K562 (cell line): ENCODE data around the gene MTREX. TPM values are rescaled to one million over a fixed set of nuclear protein-coding genes. Genes with fewer than 3 reads are reported as not detected.
"Not testable (repeated sequence)": the region's sequence is repeated elsewhere in the genome, so short reads cannot be mapped to it uniquely, and the experiment has no call there.

ENCODE experiments used
- ATAC-seq: fragments of 200-7000 bp; cut with Tn5 transposase; 3 replicates; pipeline ENCODE4 v1.9.1; 2020; ENCODE audit warnings: moderate library complexity
- BruUV-seq: library from RNA; stranded (reverse); fragments of 400-500 nt; replicated peaks from 2 replicates; lab custom pipeline; 2021; lab: Mats Ljungman, UMichigan
- CTCF ChIA-PET: fragments of 300-600 bp; formaldehyde crosslinking; extraction: SDS; loops from one replicate; lab custom pipeline; 2021; ENCODE audit warnings: low intra/inter-chr PET ratio; lab: Yijun Ruan, JAX
- POLR2A ChIA-PET: fragments of 300-600, 350-650 bp; sonication (Branson Sonifier 250); formaldehyde crosslinking; extraction: SDS; loops from one replicate; lab custom pipeline; 2021; ENCODE audit warnings: antibody characterized with exemption, inconsistent platforms; lab: Yijun Ruan, JAX
- DNase-seq, 4 experiments: peaks; one replicate each; pipeline versions ENCODE4 v3.0.0 to v3.0.0-alpha.2; 2011 to 2018; ENCODE audit warnings: low spot score in 3 of 4, mixed read lengths in 3 of 4; ENCODE audit errors: extremely low read depth in 1 of 4
- FAIRE-seq: peaks from 2 replicates; lab custom pipeline; 2011; peaks lifted over from hg19 to GRCh38; lab: Jason Lieb, UNC
- H2AFZ ChIP-seq: 2 replicates; pipeline ENCODE4 v1.6.0; 2011; ENCODE audit warnings: low read depth, low read length, control low read depth, inconsistent platforms
- H3K27ac ChIP-seq: fragments of 200-600 bp; 3 replicates; pipeline ENCODE4 v1.8.0; 2011; ENCODE audit warnings: low read depth, mild to moderate bottlenecking, control low read depth, inconsistent platforms, low read length, moderate library complexity, mixed read lengths; ENCODE audit errors: extremely low read depth
- H3K27me3 ChIP-seq, 2 experiments: fragments of 300-600 bp in 1 of 2; 2 replicates in 1 of 2; 3 replicates in 1 of 2; pipeline versions ENCODE4 v1.6.0 to v1.8.0; 2011; ENCODE audit warnings: inconsistent platforms in 2 of 2, low read length in 2 of 2, mild to moderate bottlenecking in 1 of 2, mixed read lengths in 1 of 2, moderate library complexity in 1 of 2; ENCODE audit not compliant: control insufficient read depth in 2 of 2, insufficient read depth in 2 of 2
- H3K36me3 ChIP-seq: fragments of 300-600 bp; 3 replicates; pipeline ENCODE4 v1.8.0; 2011; ENCODE audit warnings: mild to moderate bottlenecking, low read length, inconsistent platforms; ENCODE audit not compliant: control insufficient read depth, insufficient read depth
- H3K4me1 ChIP-seq, 2 experiments: fragments of 200-600 bp in 1 of 2; replicated peaks in 1 of 2; 2 replicates in 1 of 2; 3 replicates in 1 of 2; pipeline versions ENCODE4 v1.5.1 to v1.8.0; 2011; ENCODE audit warnings: inconsistent platforms in 2 of 2, low read length in 2 of 2, mild to moderate bottlenecking in 1 of 2, mixed read lengths in 1 of 2, moderate library complexity in 1 of 2; ENCODE audit not compliant: control insufficient read depth in 2 of 2, insufficient read depth in 2 of 2
- H3K4me2 ChIP-seq: 2 replicates; pipeline ENCODE4 v1.6.1; 2011; ENCODE audit warnings: low read length, control low read depth, inconsistent platforms, mixed read lengths; ENCODE audit not compliant: insufficient read depth
- H3K4me3 ChIP-seq: fragments of 200-600 bp; sonication (generic), shearing (Covaris generic); 2 replicates; pipeline ENCODE4 v1.5.1; 2016; ENCODE audit warnings: control low read depth, inconsistent platforms
- H3K79me2 ChIP-seq: fragments of 200-600 bp; 3 replicates; pipeline ENCODE4 v1.8.0; 2011; ENCODE audit warnings: low read length, inconsistent platforms; ENCODE audit not compliant: control insufficient read depth, insufficient read depth
- H3K9ac ChIP-seq, 2 experiments: 2 replicates each; pipeline versions ENCODE4 v1.6.0 to v1.6.1; 2011; ENCODE audit warnings: low read depth in 2 of 2, low read length in 2 of 2, control low read depth in 1 of 2, inconsistent platforms in 1 of 2, mild to moderate bottlenecking in 1 of 2, mixed read lengths in 1 of 2; ENCODE audit not compliant: insufficient read depth in 1 of 2
- H3K9me1 ChIP-seq: one replicate; pipeline ENCODE4 v1.6.0; 2011; ENCODE audit warnings: inconsistent platforms, mild to moderate bottlenecking, low read length, moderate library complexity; ENCODE audit not compliant: control insufficient read depth, insufficient read depth
- H3K9me3 ChIP-seq: replicated peaks from 2 replicates; pipeline ENCODE4 v1.5.1; 2011; ENCODE audit warnings: low read depth, low read length, inconsistent platforms; ENCODE audit not compliant: control insufficient read depth, insufficient read depth
- H4K20me1 ChIP-seq: replicated peaks from 2 replicates; pipeline ENCODE4 v1.6.1; 2011; ENCODE audit warnings: low read length, inconsistent platforms, mixed read lengths; ENCODE audit not compliant: control insufficient read depth, insufficient read depth
- BCOR ChIP-seq: fragments of 450-650 bp; IDR thresholded peaks from 2 replicates; pipeline ENCODE4 v1.6.1; 2016
- CBFA2T2 ChIP-seq: fragments of 450-650 bp; conservative IDR thresholded peaks from 2 replicates; pipeline ENCODE4 v1.6.1; 2017; ENCODE audit warnings: mild to moderate bottlenecking
- EGR1 ChIP-seq: fragments of 450-650 bp; conservative IDR thresholded peaks from 2 replicates; pipeline ENCODE4 v1.6.1; 2017; ENCODE audit warnings: mild to moderate bottlenecking
- KAT2B ChIP-seq: IDR thresholded peaks from one replicate; pipeline ENCODE4 v1.6.1; 2012; ENCODE audit warnings: low read depth, mild to moderate bottlenecking, control low read depth, inconsistent platforms, low read length, moderate library complexity
- KDM1A ChIP-seq, 2 experiments: fragments of 450-650 bp; IDR thresholded peaks; 2 replicates each; pipeline ENCODE4 v1.6.1; 2016; ENCODE audit warnings: mild to moderate bottlenecking in 2 of 2
- TRIM24 ChIP-seq, 2 experiments: fragments of 450-650 bp; IDR thresholded peaks; 2 replicates each; pipeline ENCODE4 v1.6.1; 2016
- ZNF146 ChIP-seq: IDR thresholded peaks from one replicate; pipeline ENCODE4 v1.6.1; 2018; ENCODE audit warnings: missing compliant biosample characterization; ENCODE audit not compliant: unreplicated experiment
- WGBS: fragments of 100-300 bp; shearing (Covaris generic); methylation state at CpG from one replicate; pipeline ENCODE4 v1.1.6; 2016; ENCODE audit warnings: low coverage, mixed read lengths; ENCODE audit not compliant: insufficient coverage; ENCODE audit errors: missing lambda C conversion rate; 5-methylcytosine and 5-hydroxymethylcytosine counted together
- in situ Hi-C: fragments of 300-500 bp; cut with MboI; formaldehyde crosslinking; loops from 4 replicates; pipeline ENCODE4 v1.15.0; 2018; ENCODE audit warnings: inconsistent platforms, mixed read lengths
- intact Hi-C: fragments of 100-400 bp; cut with micrococcal nuclease; formaldehyde crosslinking; loops from 2 replicates; pipeline ENCODE4 v1.14.2; 2022
- polyA plus RNA-seq, 8 experiments: library from polyadenylated mRNA; depleted of rRNA in 4 of 8; stranded (reverse) in 5 of 8; unstranded in 3 of 8; fragments of >200 nt; fragmentation: Nextera tagmentation in 2 of 8; fragmentation: Illumina TruSeq in 1 of 8; extraction: Ambion mirVana in 2 of 8; extraction: Trizol in 1 of 8; gene quantifications; 2 replicates each; pipeline versions ENCODE4 v1.2.1 to v1.2.3, GENCODE V29; 2011 to 2014; ENCODE audit warnings: inconsistent platforms in 1 of 8, missing spikeins in 1 of 8
- total RNA-seq, 7 experiments: library from RNA; depleted of rRNA in 6 of 7; stranded (reverse); fragments of >200 nt in 6 of 7; fragmentation: Illumina TruSeq in 2 of 7; extraction: Trizol in 2 of 7; gene quantifications; 2 replicates each; pipeline versions ENCODE4 v1.2.1 to v1.2.3, GENCODE V29; 2011 to 2021; ENCODE audit warnings: low replicate concordance in 1 of 7

The MTREX gene
- total and polyA plus RNA-seq, 9 of the 15 experiments (the other 6 are each of a cell fraction or from before 2014, with no cell fraction given), result 52.9 to 193 (median 150) TPM

GRCh38 chr5:55316837-55317236 is 9.0 kb downstream of the MTREX start (continued):
- TF ChIP-seq KAT2B, result no peak
- peak; percentile 56 for TF ChIP-seq CBFA2T2
- TF ChIP-seq EGR1, result 0 out of 2 replicates have a peak, but pooled peaks have one; percentile 18
- peak; percentile 38 to 60; a peak in 3 of 4 replicates for TF ChIP-seq TRIM24 (IDR thresholded peaks at IDR 0.05)

GRCh38 chr5:55318237-55318636 is 10.4 kb downstream of the MTREX start:
- H3K27ac ChIP-seq, H3K4me2 ChIP-seq, DNase-seq, BruUV-seq, H2AFZ ChIP-seq, CTCF ChIA-PET, H3K4me3 ChIP-seq, H3K27me3 ChIP-seq, H3K9me3 ChIP-seq, intact Hi-C loops, H3K9me1 ChIP-seq, in situ Hi-C loops, ATAC-seq, H3K4me1 ChIP-seq, FAIRE-seq, H3K9ac ChIP-seq, H4K20me1 ChIP-seq: not testable (repeated sequence)
- peaks cover 99% of the 10 kb centered on the region for H3K79me2 ChIP-seq
- POLR2A ChIA-PET, result interaction anchor here (0.7 to 1.1 kb wide), 3 partner anchors 8 to 95 kb away, joined by 3 to 4 read pairs (median 3); partner anchors contain the start of genes DHX29 and MTREX
- H3K36me3 ChIP-seq, result peaks cover 38% of the 10 kb centered on the region
- peak in 1 of 2 experiments; percentile 38; a peak in 1 of 4 replicates for TF ChIP-seq KDM1A (IDR thresholded peaks at IDR 0.05)
- TF ChIP-seq BCOR, result peak; percentile 50
- TF ChIP-seq ZNF146 (CRISPR knock-in tag), result peak; percentile 95
- 69% methylated on average over 4 of the region's 4 CpGs for WGBS
